Transverse colon (tissue), 4 donors: ENCODE results near the gene TMEM114. TPM values are rescaled to one million over a fixed set of nuclear protein-coding genes. Genes with fewer than 3 reads are reported as not detected.
"Not testable (repeated sequence)": the region's sequence is repeated elsewhere in the genome, so short reads cannot be mapped to it uniquely, and the experiment has no call there.

ENCODE experiments used
- DNase-seq: peaks from one replicate; pipeline ENCODE4 v3.0.0-alpha.2; 2019
- H3K27ac ChIP-seq, 4 donors: fragments of 200-600 bp; sonication (generic); 2 replicates each; pipeline ENCODE4 v1.5.1; 2016 to 2018; ENCODE audit warnings: inconsistent platforms in 4 of 4
- H3K27me3 ChIP-seq: fragments of 200-600 bp; sonication (generic); 2 replicates; pipeline ENCODE4 v1.5.1; 2017; ENCODE audit warnings: inconsistent platforms
- H3K36me3 ChIP-seq, 4 donors: fragments of 200-600 bp; sonication (generic); 2 replicates each; pipeline ENCODE4 v1.5.1; 2017 to 2019; ENCODE audit warnings: inconsistent platforms in 4 of 4
- H3K4me1 ChIP-seq, 4 donors: fragments of 200-600 bp; sonication (generic); 2 replicates each; pipeline ENCODE4 v1.5.1; 2017 to 2020; ENCODE audit warnings: inconsistent platforms in 4 of 4
- H3K4me3 ChIP-seq, 4 donors: fragments of 200-600 bp; sonication (generic); 1 replicate in 1 of 4; 2 replicates in 3 of 4; pipeline versions ENCODE4 v1.5.1 to v1.6.1; 2017 to 2019; ENCODE audit warnings: inconsistent platforms in 4 of 4
- H3K9me3 ChIP-seq, 2 donors: fragments of 200-600 bp; sonication (generic); 2 replicates each; pipeline ENCODE4 v1.5.1; 2017 to 2019; ENCODE audit warnings: inconsistent platforms in 2 of 2
- CTCF ChIP-seq, 5 experiments: fragments of 200-600 bp in 3 of 5; fragments of 450-650 bp in 2 of 5; sonication (generic) in 3 of 5; IDR thresholded peaks; 1 replicate in 2 of 5; 2 replicates in 3 of 5; pipeline ENCODE4 v1.5.1; 2016 to 2017; ENCODE audit warnings: antibody characterized with exemption in 5 of 5, inconsistent platforms in 3 of 5, mild to moderate bottlenecking in 2 of 5, moderate library complexity in 1 of 5
- EP300 ChIP-seq: sonication (generic); formaldehyde crosslinking; IDR thresholded peaks from one replicate; pipeline ENCODE4 v1.6.1; 2017; ENCODE audit warnings: antibody characterized with exemption, low read depth
- POLR2A ChIP-seq: fragments of 450-650 bp; IDR thresholded peaks from one replicate; pipeline ENCODE4 v1.6.1; 2016; ENCODE audit warnings: antibody characterized with exemption, mild to moderate bottlenecking, moderate library complexity
- POLR2AphosphoS5 ChIP-seq, 3 donors: sonication (generic); formaldehyde crosslinking; IDR thresholded peaks; one replicate each; pipeline ENCODE4 v1.6.1; 2016; ENCODE audit warnings: antibody characterized with exemption in 3 of 3
- WGBS, 2 donors: methylation state at CpG; one replicate each; pipeline ENCODE4 v1.1.5; 2018; ENCODE audit warnings: low coverage in 1 of 2; 5-methylcytosine and 5-hydroxymethylcytosine counted together
- in situ Hi-C, 4 donors: fragments of 200-750 bp; cut with MboI; loops; one replicate each; pipeline versions ENCODE4 v1.15.0 to v1.15.1; 2017; ENCODE audit warnings: low sequenced_read_pairs in 3 of 4, low pct_ligation_motif_present in 1 of 4, low pct_unique_long_range_greater_than_20kb in 1 of 4
- intact Hi-C: fragments of 100-400 bp; cut with DNase I; formaldehyde crosslinking; loops from one replicate; pipeline ENCODE4 v1.15.1; 2023; ENCODE audit warnings: low total_unique reads
- total RNA-seq, 4 donors: library from RNA; depleted of rRNA; stranded (reverse); fragments of >200 nt; gene quantifications; one replicate each; pipeline ENCODE4 v1.1.0, GENCODE V29; 2016

The TMEM114 gene
- total RNA-seq, 4 donors from 2014 or later = not detected

- intact Hi-C loops = loop anchor here (5.0 kb wide), 1 partner anchor 314 kb away; the partner anchor contains the start of gene LITAFD
- 87 to 90% methylated on average over 5 to 6 of the region's 6 CpGs for WGBS, 2 donors
These were observed 22.1 kb downstream of the TMEM114 start for GRCh38 chr16:8568231-8568617.

DNA sequence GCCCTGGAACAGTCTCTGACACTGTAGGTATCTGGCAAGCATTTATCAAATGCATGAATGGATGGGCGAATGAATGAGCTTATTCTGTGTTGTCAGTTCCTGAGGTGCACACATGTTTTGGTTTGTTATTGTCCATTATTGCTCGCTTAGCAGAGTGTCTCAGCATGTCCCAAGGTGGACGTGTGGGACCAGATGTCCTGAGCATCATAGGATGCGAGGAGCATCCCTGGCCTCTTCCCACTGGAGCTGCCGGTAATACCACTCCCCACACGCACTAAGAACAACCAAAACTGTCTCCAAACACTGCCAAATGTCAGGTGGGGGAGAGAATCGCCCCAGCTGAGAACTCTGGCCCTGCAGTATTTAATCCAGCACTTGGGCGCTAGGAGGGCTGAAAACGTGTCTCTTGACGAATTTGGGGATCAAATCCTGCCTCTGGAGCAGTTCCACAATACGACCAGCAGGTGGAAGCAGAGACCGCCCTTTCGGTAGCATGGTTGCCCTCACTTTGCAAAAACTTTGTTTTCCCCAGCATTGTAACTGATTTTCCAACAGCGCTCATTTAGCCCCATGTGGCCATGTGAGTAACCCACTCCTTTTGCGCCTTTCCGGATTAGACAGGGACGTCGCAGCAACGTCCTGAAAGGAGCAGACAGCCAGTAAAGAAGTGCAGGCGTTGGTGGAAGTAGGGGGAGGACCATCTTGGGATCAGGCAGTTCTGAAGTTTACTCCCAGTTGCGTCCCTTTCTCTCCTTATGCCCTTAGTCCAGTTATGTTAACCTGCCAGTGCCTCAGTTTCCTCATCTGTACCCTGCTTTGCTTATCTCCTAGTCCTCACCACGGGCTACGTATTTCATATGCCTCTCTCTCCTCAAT is 22.7 kb downstream of the TMEM114 start:
- H3K27me3 ChIP-seq = no peaks in the 10 kb centered on the region
- no peak overlapping the region for H3K27ac ChIP-seq
- DNase-seq = peak; percentile 80
- H3K4me3 ChIP-seq = no peak overlapping the region
- intact Hi-C loops (loop anchor here (5.0 kb wide), 1 partner anchor 315 kb away; the partner anchor contains the start of gene LITAFD), in situ Hi-C loops (loop anchor here (5.0 to 25.0 kb wide), 5 partner anchors 105 to 445 kb away; partner anchors contain the start of genes PMM2 (in 2 of the 4), TMEM186 (in 2 of the 4) and LITAFD (in 1 of the 4))
- no peaks in the 10 kb centered on the region for H3K9me3 ChIP-seq
- no peaks in the 10 kb centered on the region for H3K36me3 ChIP-seq
- WGBS, 2 donors = 12 to 15% methylated on average over 11 to 23 of the region's 23 CpGs
- H3K4me1 ChIP-seq = peaks cover 0 to 4% (median 0%) of the 10 kb centered on the region in 4 donors
- no peak for TF ChIP-seq EP300
- peak; percentile 97 to 99 (median 98) for TF ChIP-seq CTCF (IDR thresholded peaks at IDR 0.05)

More at GRCh38 chr16:8568231-8568617, 22.1 kb downstream of the TMEM114 start:
- no peak for DNase-seq
- in situ Hi-C loops = loop anchor here (5.0 to 25.0 kb wide), 5 partner anchors 106 to 444 kb away; partner anchors contain the start of genes PMM2 (in 2 of the 4), TMEM186 (in 2 of the 4) and LITAFD (in 1 of the 4)
- no peaks in the 10 kb centered on the region for H3K9me3 ChIP-seq
- peaks cover 0 to 4% (median 0%) of the 10 kb centered on the region in 4 donors for H3K4me1 ChIP-seq
- H3K27ac ChIP-seq = no peak overlapping the region
- TF ChIP-seq EP300 = no peak
- TF ChIP-seq POLR2A = no peak
- TF ChIP-seq POLR2AphosphoS5 (IDR thresholded peaks at IDR 0.05) = no peak
- no peak for TF ChIP-seq CTCF (IDR thresholded peaks at IDR 0.05)
- H3K4me3 ChIP-seq = no peak overlapping the region
- no peaks in the 10 kb centered on the region for H3K36me3 ChIP-seq
- no peaks in the 10 kb centered on the region for H3K27me3 ChIP-seq

DNA sequence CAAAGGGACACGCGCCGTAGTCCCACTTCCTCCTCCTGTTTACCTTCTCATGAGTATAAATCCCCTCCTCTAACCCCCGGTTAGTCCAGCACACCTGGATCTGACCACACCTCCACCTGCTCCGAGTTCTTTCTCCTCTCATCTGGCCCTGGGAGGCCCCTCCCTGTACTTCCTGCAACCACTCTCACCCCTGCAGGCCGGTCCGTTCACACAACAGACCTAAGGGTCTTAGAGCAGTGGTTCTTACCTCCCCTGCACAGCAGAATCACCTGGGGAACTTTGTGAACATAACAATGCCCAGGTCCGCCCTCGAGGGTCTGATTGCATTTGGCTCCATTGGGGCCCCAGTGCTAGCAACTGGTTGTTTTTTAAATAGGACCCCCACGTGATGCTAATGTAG is 24.8 kb downstream of the TMEM114 start:
- DNase-seq = no peak
- Histone ChIP-seq H3K36me3 (no peaks in the 10 kb centered on the region), H3K27me3 (no peaks in the 10 kb centered on the region), H3K4me1 (peaks cover 0 to 4% (median 0%) of the 10 kb centered on the region in 4 donors), H3K9me3 (no peaks in the 10 kb centered on the region), H3K4me3 (no peak overlapping the region), H3K27ac (no peak overlapping the region)
- WGBS, 2 donors = 6 to 11% methylated on average over 7 to 10 of the region's 10 CpGs
- intact Hi-C loops = loop anchor here (5.0 kb wide), 1 partner anchor 317 kb away; the partner anchor contains the start of gene LITAFD
- in situ Hi-C loops = loop anchor here (5.0 to 25.0 kb wide), 5 partner anchors 103 to 447 kb away; partner anchors contain the start of genes PMM2 (in 2 of the 4), TMEM186 (in 2 of the 4) and LITAFD (in 1 of the 4)
- TF ChIP-seq POLR2A (no peak), POLR2AphosphoS5 (IDR thresholded peaks at IDR 0.05) (no peak), CTCF (IDR thresholded peaks at IDR 0.05) (no peak), EP300 (no peak)

DNA sequence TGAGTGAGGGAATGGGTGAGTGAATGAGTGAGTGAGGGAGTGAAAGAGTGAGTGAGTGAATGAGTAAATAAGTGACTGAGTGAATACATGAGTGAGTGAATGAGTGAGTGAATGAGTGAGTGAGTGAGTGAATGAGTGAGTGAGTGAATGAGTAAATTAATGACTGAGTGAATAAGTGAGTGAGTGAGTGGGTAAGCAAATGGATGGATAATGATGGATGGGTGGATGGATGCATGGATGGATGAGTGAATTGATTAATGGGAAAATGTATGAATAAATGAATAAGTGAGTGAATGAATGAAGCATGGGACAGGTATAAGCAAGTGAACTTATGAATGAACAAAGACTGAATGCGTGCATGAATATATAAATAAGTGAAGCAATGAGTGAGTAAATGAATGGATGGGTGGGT is 25.4 kb downstream of the TMEM114 start:
- intact Hi-C loops = loop anchor here (5.0 kb wide), 1 partner anchor 317 kb away; the partner anchor contains the start of gene LITAFD
- H3K36me3 ChIP-seq = no peaks in the 10 kb centered on the region
- WGBS, 2 donors = 85% methylated on average over 1 of the region's 1 CpG
- H3K27me3 ChIP-seq = no peaks in the 10 kb centered on the region
- no peak for DNase-seq
- H3K9me3 ChIP-seq = no peaks in the 10 kb centered on the region
- TF ChIP-seq CTCF (IDR thresholded peaks at IDR 0.05) (no peak), POLR2AphosphoS5 (IDR thresholded peaks at IDR 0.05) (no peak), POLR2A (no peak), EP300 (no peak)
- H3K4me1 ChIP-seq = peaks cover 0 to 4% (median 0%) of the 10 kb centered on the region in 4 donors
- H3K27ac ChIP-seq = no peak overlapping the region
- in situ Hi-C loops = loop anchor here (5.0 to 25.0 kb wide), 5 partner anchors 103 to 447 kb away; partner anchors contain the start of genes PMM2 (in 2 of the 4), TMEM186 (in 2 of the 4) and LITAFD (in 1 of the 4)
- H3K4me3 ChIP-seq = no peak overlapping the region

- intact Hi-C loops, DNase-seq, H3K36me3 ChIP-seq, H3K4me3 ChIP-seq, H3K27me3 ChIP-seq, H3K4me1 ChIP-seq, H3K27ac ChIP-seq, H3K9me3 ChIP-seq: not testable (repeated sequence)
- in situ Hi-C loops = loop anchor here (10.0 to 25.0 kb wide), 4 partner anchors 102 to 448 kb away; partner anchors contain the start of genes PMM2 (in 2 of the 4) and TMEM186 (in 2 of the 4)
- WGBS, 2 donors = 63 to 74% methylated on average over 2 to 3 of the region's 3 CpGs
These were observed 26.3 kb downstream of the TMEM114 start for GRCh38 chr16:8563944-8564540.
